H1 (cell line): ENCODE data around the gene CMYA5. TPM values are rescaled to one million over a fixed set of nuclear protein-coding genes. Genes with fewer than 3 reads are reported as not detected.
A peak's percentile ranks its signal among the peaks of the same experiment; 100 is the strongest.

Experiments
- CTCF ChIA-PET: fragments of 300-600 bp; sonication (Branson Sonifier 250); formaldehyde crosslinking; loops from one replicate; lab custom pipeline; 2021; ENCODE audit not compliant: partially characterized antibody; lab: Charles Lee
- POLR2A ChIA-PET: fragments of 300-600 bp; sonication (Branson Sonifier 250); formaldehyde crosslinking; loops from one replicate; lab custom pipeline; 2021; ENCODE audit warnings: inconsistent platforms; ENCODE audit not compliant: partially characterized antibody; lab: Charles Lee
- DNase-seq, 2 experiments: peaks; one replicate each; pipeline versions ENCODE4 v3.0.0 to v3.0.0-alpha.2; 2010 to 2022; ENCODE audit warnings: low spot score in 2 of 2, low read depth in 1 of 2, mixed read lengths in 1 of 2
- FAIRE-seq: peaks from 2 replicates; lab custom pipeline; 2011; peaks lifted over from hg19 to GRCh38; lab: Jason Lieb, UNC
- H2AFZ ChIP-seq: 2 replicates; pipeline ENCODE4 v1.8.1; 2012; ENCODE audit warnings: low read length, inconsistent platforms
- H2AK5ac ChIP-seq: 2 replicates; pipeline ENCODE4 v1.6.1; 2013; ENCODE audit warnings: low read depth, low read length
- H2BK120ac ChIP-seq: replicated peaks from 2 replicates; pipeline ENCODE3; 2013; ENCODE audit warnings: low read depth, low read length, inconsistent platforms
- H2BK12ac ChIP-seq: 2 replicates; pipeline ENCODE4 v1.6.1; 2013; ENCODE audit warnings: low read depth, low read length
- H2BK15ac ChIP-seq: 2 replicates; pipeline ENCODE4 v1.6.1; 2013; ENCODE audit warnings: low read length
- H2BK20ac ChIP-seq: 2 replicates; pipeline ENCODE4 v1.6.1; 2013; ENCODE audit warnings: low read length
- H2BK5ac ChIP-seq: 2 replicates; pipeline ENCODE4 v1.6.1; 2013; ENCODE audit warnings: low read depth, low read length
- H3K14ac ChIP-seq: 2 replicates; pipeline ENCODE4 v1.6.1; 2013; ENCODE audit warnings: inconsistent platforms; ENCODE audit not compliant: insufficient read length
- H3K18ac ChIP-seq: 2 replicates; pipeline ENCODE4 v1.6.1; 2013; ENCODE audit warnings: low read length; ENCODE audit errors: extremely low read depth
- H3K23ac ChIP-seq: 2 replicates; pipeline ENCODE4 v1.6.1; 2013; ENCODE audit warnings: inconsistent platforms; ENCODE audit not compliant: insufficient read length
- H3K23me2 ChIP-seq: 2 replicates; pipeline ENCODE4 v1.6.1; 2013; ENCODE audit warnings: low read depth, low read length
- H3K27ac ChIP-seq: 2 replicates; pipeline ENCODE4 v1.6.1; 2011; ENCODE audit warnings: low read depth, low read length, inconsistent platforms
- H3K27me3 ChIP-seq, 4 experiments: replicated peaks in 1 of 4; 1 replicate in 1 of 4; 2 replicates in 3 of 4; pipeline versions ENCODE4 v1.6.1 to v1.8.1; 2011 to 2013; ENCODE audit warnings: low read length in 3 of 4, mild to moderate bottlenecking in 3 of 4, inconsistent platforms in 2 of 4, mixed read lengths in 2 of 4, moderate library complexity in 1 of 4; ENCODE audit not compliant: control insufficient read depth in 3 of 4, insufficient read depth in 3 of 4; ENCODE audit errors: extremely low read depth in 1 of 4
- H3K36me3 ChIP-seq, 4 experiments: 2 replicates each; pipeline versions ENCODE4 v1.6.1 to v1.8.1; 2011 to 2013; ENCODE audit warnings: mild to moderate bottlenecking in 4 of 4, low read length in 3 of 4, moderate library complexity in 2 of 4, control low read depth in 1 of 4, inconsistent platforms in 1 of 4; ENCODE audit not compliant: insufficient read depth in 4 of 4, control insufficient read depth in 2 of 4
- H3K4ac ChIP-seq: replicated peaks from 2 replicates; pipeline ENCODE3; 2013; ENCODE audit warnings: low read length, low read depth, mixed read lengths, inconsistent platforms; ENCODE audit not compliant: insufficient read length
- H3K4me1 ChIP-seq, 4 experiments: replicated peaks in 1 of 4; 1 replicate in 1 of 4; 2 replicates in 3 of 4; pipeline versions ENCODE4 v1.6.1 to v1.8.1; 2011 to 2013; ENCODE audit warnings: low read length in 3 of 4, inconsistent platforms in 2 of 4, mixed read lengths in 1 of 4; ENCODE audit not compliant: insufficient read depth in 4 of 4, control insufficient read depth in 3 of 4
- H3K4me2 ChIP-seq, 2 experiments: 2 replicates each; pipeline versions ENCODE4 v1.6.1 to v1.8.1; 2011 to 2013; ENCODE audit warnings: low read depth in 2 of 2, low read length in 2 of 2, control low read depth in 1 of 2, inconsistent platforms in 1 of 2, mild to moderate bottlenecking in 1 of 2; ENCODE audit not compliant: insufficient read depth in 1 of 2
- H3K4me3 ChIP-seq, 4 experiments: fragments of 200-600, 300-600 bp in 1 of 4; sonication (generic), shearing (Covaris generic), sonication (Bioruptor Twin) in 1 of 4; 2 replicates each; pipeline versions ENCODE4 v1.5.1 to v1.8.1; 2011 to 2016; ENCODE audit warnings: low read length in 4 of 4, low read depth in 3 of 4, control low read depth in 2 of 4, inconsistent platforms in 2 of 4, mild to moderate bottlenecking in 2 of 4, mixed read lengths in 1 of 4, moderate library complexity in 1 of 4; ENCODE audit not compliant: insufficient read depth in 2 of 4; ENCODE audit errors: extremely low read depth in 1 of 4
- H3K56ac ChIP-seq: replicated peaks from 2 replicates; pipeline ENCODE3; 2013; ENCODE audit warnings: low read depth, mild to moderate bottlenecking, mixed read lengths, low read length, inconsistent platforms; ENCODE audit not compliant: insufficient read length
- H3K79me1 ChIP-seq: 2 replicates; pipeline ENCODE4 v1.6.1; 2013; ENCODE audit warnings: low read depth, low read length, control low read depth
- H3K79me2 ChIP-seq, 2 experiments: 2 replicates each; pipeline versions ENCODE4 v1.6.1 to v1.8.1; 2012 to 2013; ENCODE audit warnings: low read length in 2 of 2, mild to moderate bottlenecking in 2 of 2, inconsistent platforms in 1 of 2; ENCODE audit not compliant: insufficient read depth in 2 of 2, control insufficient read depth in 1 of 2
- H3K9ac ChIP-seq, 4 experiments: replicated peaks in 1 of 4; 1 replicate in 1 of 4; 2 replicates in 3 of 4; pipeline versions ENCODE4 v1.6.1 to v1.8.1; 2011 to 2013; ENCODE audit warnings: low read depth in 3 of 4, low read length in 3 of 4, control low read depth in 2 of 4, mild to moderate bottlenecking in 2 of 4, moderate library complexity in 2 of 4, inconsistent platforms in 1 of 4; ENCODE audit errors: extremely low read depth in 1 of 4
- H3K9me3 ChIP-seq, 2 experiments: 2 replicates each; pipeline versions ENCODE4 v1.6.1 to v1.8.1; 2012 to 2013; ENCODE audit warnings: mild to moderate bottlenecking in 2 of 2, moderate library complexity in 2 of 2, control low read depth in 1 of 2, inconsistent platforms in 1 of 2, low read depth in 1 of 2, low read length in 1 of 2, mixed read lengths in 1 of 2; ENCODE audit not compliant: insufficient read depth in 2 of 2
- H4K20me1 ChIP-seq, 2 experiments: replicated peaks in 1 of 2; 2 replicates each; pipeline versions ENCODE3 to v1.8.1; 2011 to 2013; ENCODE audit warnings: inconsistent platforms in 2 of 2, low read length in 2 of 2, mild to moderate bottlenecking in 1 of 2; ENCODE audit not compliant: insufficient read depth in 2 of 2, control insufficient read depth in 1 of 2
- H4K5ac ChIP-seq: 2 replicates; pipeline ENCODE4 v1.6.1; 2013; ENCODE audit warnings: low read length, low read depth, mixed read lengths, inconsistent platforms; ENCODE audit not compliant: insufficient read length
- H4K8ac ChIP-seq: 2 replicates; pipeline ENCODE4 v1.8.0; 2013; ENCODE audit warnings: mild to moderate bottlenecking, moderate library complexity, low read length, inconsistent platforms; ENCODE audit not compliant: insufficient read depth; ENCODE audit errors: extremely low read depth
- H4K91ac ChIP-seq: replicated peaks from 2 replicates; pipeline ENCODE3; 2013; ENCODE audit warnings: low read length, mixed read lengths, inconsistent platforms; ENCODE audit not compliant: insufficient read length
- RAD21 ChIP-seq, 2 experiments: IDR thresholded peaks in 1 of 2; conservative IDR thresholded peaks in 1 of 2; 2 replicates each; pipeline ENCODE4 v1.6.1; 2011; ENCODE audit warnings: low read depth in 2 of 2, low read length in 2 of 2, improper control_type of control experiment in 1 of 2, inconsistent platforms in 1 of 2, mild to moderate bottlenecking in 1 of 2, moderate library complexity in 1 of 2
- WGBS, 2 experiments: shearing (Covaris generic) in 1 of 2; methylation state at CpG; one replicate each; pipeline versions ENCODE4 v1.1.6 to v1.1.7; 2013 to 2015; ENCODE audit warnings: low lambda C conversion rate in 2 of 2, mixed read lengths in 2 of 2, inconsistent platforms in 1 of 2, low coverage in 1 of 2, missing lambda C conversion rate in 1 of 2; ENCODE audit not compliant: insufficient replicate concordance in 2 of 2, insufficient coverage in 1 of 2, insufficient read length in 1 of 2; ENCODE audit errors: extremely low coverage in 1 of 2, missing lambda C conversion rate in 1 of 2; 5-methylcytosine and 5-hydroxymethylcytosine counted together
- polyA plus RNA-seq, 7 experiments: library from polyadenylated mRNA; depleted of rRNA in 3 of 7; stranded (reverse) in 5 of 7; unstranded in 2 of 7; fragments of >200 nt in 5 of 7; fragments of 200-250 nt in 2 of 7; gene quantifications; 1 replicate in 5 of 7; 2 replicates in 1 of 7; 4 replicates in 1 of 7; pipeline versions ENCODE4 v1.2.1 to v1.2.3, GENCODE V29; 2011 to 2013; ENCODE audit warnings: missing spikeins in 2 of 7, mixed read lengths in 2 of 7
- total RNA-seq: library from RNA; stranded (reverse); fragmentation: NEBNext Ultra II Directional; extraction: Animal tissue kit (Norgen Biotek cat#: 25700); gene quantifications from 2 replicates; pipeline ENCODE4 v1.2.1, GENCODE V29; 2021
- TF ChIP-seq, protein P1 (sequence below): IDR thresholded peaks from 2 replicates; pipeline ENCODE4 v1.6.1; 2011; ENCODE audit warnings: low read depth, mild to moderate bottlenecking, low read length; ENCODE audit not compliant: insufficient read depth
- TF ChIP-seq, protein P2 (sequence below), 3 experiments: IDR thresholded peaks; 1 replicate in 2 of 3; 2 replicates in 1 of 3; pipeline versions ENCODE4 v1.5.1 to v1.6.1; 2011; ENCODE audit warnings: low read length in 3 of 3, mild to moderate bottlenecking in 3 of 3, inconsistent platforms in 2 of 3, low read depth in 1 of 3, moderate library complexity in 1 of 3; ENCODE audit not compliant: insufficient read depth in 1 of 3; ENCODE audit errors: control extremely low read depth in 1 of 3

CMYA5 gene
- total and polyA plus RNA-seq, 2 of the 8 experiments (the other 6 are each of a cell fraction or from before 2014, with no cell fraction given) = 0.88 to 0.95 TPM

DNA sequence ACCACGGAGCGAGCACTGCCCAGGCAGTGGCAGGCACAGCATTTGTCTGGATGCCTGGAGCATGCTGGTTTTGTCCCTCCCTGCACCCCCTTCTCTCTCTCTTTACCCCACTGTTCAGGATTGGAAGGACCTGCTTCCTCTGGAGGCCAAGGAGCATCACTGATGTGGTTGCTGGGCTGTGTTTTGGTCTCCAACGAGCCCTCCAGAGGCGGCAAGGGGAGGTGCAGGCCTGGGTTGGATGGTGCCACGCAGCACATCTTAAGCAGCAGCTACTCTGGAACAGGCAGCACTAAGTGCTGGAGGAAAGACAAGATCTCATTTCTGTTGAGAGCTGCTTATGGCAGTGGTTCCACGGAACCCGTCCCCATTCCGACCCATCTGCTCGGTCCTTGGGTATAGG, 139.6 kb downstream of the CMYA5 start:
- Histone ChIP-seq H4K5ac (no peak overlapping the region), H3K27me3 (no peaks in the 10 kb centered on the region), H3K27ac (no peak overlapping the region), H4K91ac (no peak overlapping the region), H3K9ac (no peak overlapping the region), H4K8ac (no peak overlapping the region; the same call in 1 of the 2 replicates), H2AK5ac (no peak overlapping the region), H3K4me1 (no peaks in the 10 kb centered on the region), H3K9me3 (no peaks in the 10 kb centered on the region), H2BK12ac (no peak overlapping the region), H2BK120ac (no peak overlapping the region), H2BK15ac (no peak overlapping the region), H3K23me2 (no peaks in the 10 kb centered on the region), H3K79me2 (no peaks in the 10 kb centered on the region), H3K56ac (no peak overlapping the region), H2BK5ac (no peak overlapping the region), H3K23ac (no peak overlapping the region), H3K4me2 (no peak overlapping the region), H3K79me1 (no peaks in the 10 kb centered on the region), H3K14ac (no peak overlapping the region)
- POLR2A ChIA-PET = no interaction called here
- DNase-seq (peak; percentile 21 to 74), FAIRE-seq (peak; percentile 96)
- 53% methylated on average over 9 of the region's 9 CpGs; no CpG with 5 or more reads in 1 of the 2 experiments for WGBS, 2 experiments
- TF ChIP-seq, protein P1, sequence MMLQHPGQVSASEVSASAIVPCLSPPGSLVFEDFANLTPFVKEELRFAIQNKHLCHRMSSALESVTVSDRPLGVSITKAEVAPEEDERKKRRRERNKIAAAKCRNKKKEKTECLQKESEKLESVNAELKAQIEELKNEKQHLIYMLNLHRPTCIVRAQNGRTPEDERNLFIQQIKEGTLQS = no peak
- TF ChIP-seq, protein P2, sequence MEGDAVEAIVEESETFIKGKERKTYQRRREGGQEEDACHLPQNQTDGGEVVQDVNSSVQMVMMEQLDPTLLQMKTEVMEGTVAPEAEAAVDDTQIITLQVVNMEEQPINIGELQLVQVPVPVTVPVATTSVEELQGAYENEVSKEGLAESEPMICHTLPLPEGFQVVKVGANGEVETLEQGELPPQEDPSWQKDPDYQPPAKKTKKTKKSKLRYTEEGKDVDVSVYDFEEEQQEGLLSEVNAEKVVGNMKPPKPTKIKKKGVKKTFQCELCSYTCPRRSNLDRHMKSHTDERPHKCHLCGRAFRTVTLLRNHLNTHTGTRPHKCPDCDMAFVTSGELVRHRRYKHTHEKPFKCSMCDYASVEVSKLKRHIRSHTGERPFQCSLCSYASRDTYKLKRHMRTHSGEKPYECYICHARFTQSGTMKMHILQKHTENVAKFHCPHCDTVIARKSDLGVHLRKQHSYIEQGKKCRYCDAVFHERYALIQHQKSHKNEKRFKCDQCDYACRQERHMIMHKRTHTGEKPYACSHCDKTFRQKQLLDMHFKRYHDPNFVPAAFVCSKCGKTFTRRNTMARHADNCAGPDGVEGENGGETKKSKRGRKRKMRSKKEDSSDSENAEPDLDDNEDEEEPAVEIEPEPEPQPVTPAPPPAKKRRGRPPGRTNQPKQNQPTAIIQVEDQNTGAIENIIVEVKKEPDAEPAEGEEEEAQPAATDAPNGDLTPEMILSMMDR (IDR thresholded peaks at IDR 0.05; ENCODE audit: control extremely low read depth in 1 of 3, insufficient read depth in 1 of 3, low read depth in 1 of 3, low read length in 3 of 3) = peak; percentile 75 to 87 (median 87)
- peak; percentile 67 to 74 for TF ChIP-seq RAD21 (IDR thresholded peaks at IDR 0.05 in 1 of 2, conservative IDR thresholded peaks at IDR 0.05 in 1 of 2; ENCODE audit: low read depth in 2 of 2, low read length in 2 of 2)
- TF ChIP-seq, all 59 proteins: peak for 2
- Histone ChIP-seq H3K4ac (no peak overlapping the region), H2BK20ac (no peak overlapping the region), H3K18ac (no peak overlapping the region), H3K36me3 (no peaks in the 10 kb centered on the region), H2AFZ (0 out of 2 replicates have a peak overlapping the region, but pooled peaks have one; percentile 24), H4K20me1 (no peaks in the 10 kb centered on the region), H3K4me3 (no peak overlapping the region)
- CTCF ChIA-PET = interaction anchor here (0.6 to 5.2 kb wide), 31 partner anchors 10 to 287 kb away, joined by 3 to 60 read pairs (median 4); partner anchors contain the start of gene CMYA5
